SU-DHL-6 (cell line): ENCODE data around the gene TAGLN.

Source experiments
- H2AFZ ChIP-seq: fragments of 200-600 bp; sonication (generic); 2 replicates; pipeline ENCODE4 v1.6.1; 2014; ENCODE audit warnings: low read depth, mild to moderate bottlenecking, moderate library complexity, mixed read lengths, antibody characterized with exemption, low read length; ENCODE audit not compliant: severe bottlenecking
- H3F3A ChIP-seq: fragments of 200-600 bp; shearing (Covaris generic); 2 replicates; pipeline ENCODE4 v1.6.0; 2016; ENCODE audit warnings: antibody characterized with exemption, mild to moderate bottlenecking; ENCODE audit not compliant: insufficient read depth
- H3K27ac ChIP-seq: fragments of 200-600 bp; sonication (generic); 2 replicates; pipeline ENCODE4 v1.5.1; 2016; ENCODE audit warnings: low read depth, mild to moderate bottlenecking, low read length, moderate library complexity, mixed read lengths
- H3K27me3 ChIP-seq: fragments of 200-600 bp; sonication (generic), shearing (Covaris generic); 2 replicates; pipeline ENCODE4 v1.6.0; 2014; ENCODE audit warnings: mild to moderate bottlenecking, low read length
- H3K36me3 ChIP-seq: fragments of 200-600 bp; sonication (generic); 2 replicates; pipeline ENCODE4 v1.6.1; 2014; ENCODE audit warnings: mild to moderate bottlenecking, low read length, mixed read lengths
- H3K4me2 ChIP-seq: fragments of 300-600, 200-600 bp; shearing (Covaris generic), sonication (generic); 2 replicates; pipeline ENCODE4 v1.6.0; 2014; ENCODE audit warnings: low read length, low read depth, mild to moderate bottlenecking; ENCODE audit not compliant: poor library complexity, severe bottlenecking
- H3K4me3 ChIP-seq: fragments of 200-600 bp; sonication (generic); 2 replicates; pipeline ENCODE4 v1.5.1; 2014; ENCODE audit warnings: antibody characterized with exemption, low read length, mild to moderate bottlenecking, mixed read lengths; ENCODE audit not compliant: insufficient read depth, poor library complexity, severe bottlenecking
- H3K79me2 ChIP-seq: fragments of 200-600 bp; sonication (generic); 2 replicates; pipeline ENCODE4 v1.6.1; 2014; ENCODE audit warnings: mild to moderate bottlenecking, low read length, moderate library complexity; ENCODE audit not compliant: insufficient read depth
- H3K9ac ChIP-seq: fragments of 200-600 bp; sonication (generic); 2 replicates; pipeline ENCODE4 v1.7.0; 2014; ENCODE audit warnings: mild to moderate bottlenecking, low read length
- H3K9me2 ChIP-seq: fragments of 200-600 bp; sonication (generic); replicated peaks from 2 replicates; pipeline ENCODE4 v1.6.1; 2014; ENCODE audit warnings: low read length; ENCODE audit not compliant: insufficient read depth
- H3K9me3 ChIP-seq: fragments of 200-600 bp; sonication (generic); 2 replicates; pipeline ENCODE4 v1.6.1; 2014; ENCODE audit warnings: low read length, mixed read lengths; ENCODE audit not compliant: insufficient read depth
- H4K20me1 ChIP-seq: fragments of 200-600 bp; sonication (generic); 2 replicates; pipeline ENCODE4 v1.6.1; 2014; ENCODE audit warnings: low read depth, mild to moderate bottlenecking, antibody characterized with exemption, low read length, moderate library complexity, mixed read lengths
- CTCF ChIP-seq: fragments of 200-600 bp; sonication (generic); IDR thresholded peaks from one replicate; pipeline ENCODE4 v1.5.1; 2017; ENCODE audit warnings: antibody characterized with exemption, mild to moderate bottlenecking, low read length, moderate library complexity; ENCODE audit not compliant: insufficient read depth, poor library complexity, severe bottlenecking
- EZH2phosphoT487 ChIP-seq: fragments of 200-600 bp; sonication (generic), shearing (Covaris generic); conservative IDR thresholded peaks from 2 replicates; pipeline ENCODE4 v1.6.1; 2018; ENCODE audit warnings: mild to moderate bottlenecking, antibody characterized with exemption, low read length, moderate library complexity, mixed read lengths

TAGLN gene

DNA sequence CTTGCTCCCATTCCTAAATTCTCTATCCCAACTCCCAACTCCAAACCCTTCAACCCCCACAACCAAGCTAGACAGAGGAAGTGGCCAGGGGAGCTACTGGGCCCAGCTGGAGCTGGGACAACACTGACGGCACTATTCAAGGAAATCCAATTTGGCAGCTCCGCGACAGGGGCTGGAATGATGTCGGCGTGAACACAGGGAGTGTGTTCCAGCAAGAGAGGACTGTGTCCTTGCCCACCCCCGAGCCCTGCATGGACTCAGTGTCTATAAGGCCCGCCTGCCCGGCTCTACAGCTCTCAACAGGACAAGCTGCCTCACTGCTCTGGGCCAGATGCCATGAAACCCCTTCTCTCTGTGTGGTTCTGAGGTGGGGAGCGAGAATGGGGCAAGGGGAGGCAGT, 21.4 kb downstream of the TAGLN start:
- H2AFZ ChIP-seq: no peak overlapping the region
- H3K36me3 ChIP-seq: no peaks in the 10 kb centered on the region
- no peak overlapping the region for H3K4me3 ChIP-seq
- no peaks in the 10 kb centered on the region for H3K9me3 ChIP-seq
- H3K9ac ChIP-seq: no peak overlapping the region
- no peak overlapping the region for H3K4me2 ChIP-seq
- no peaks in the 10 kb centered on the region for H4K20me1 ChIP-seq
- no peaks in the 10 kb centered on the region for H3F3A ChIP-seq
- H3K9me2 ChIP-seq: no peaks in the 10 kb centered on the region
- H3K27ac ChIP-seq: no peak overlapping the region
- TF ChIP-seq CTCF (no peak), EZH2phosphoT487 (no peak)
- H3K79me2 ChIP-seq: no peaks in the 10 kb centered on the region
- no peaks in the 10 kb centered on the region for H3K27me3 ChIP-seq

DNA sequence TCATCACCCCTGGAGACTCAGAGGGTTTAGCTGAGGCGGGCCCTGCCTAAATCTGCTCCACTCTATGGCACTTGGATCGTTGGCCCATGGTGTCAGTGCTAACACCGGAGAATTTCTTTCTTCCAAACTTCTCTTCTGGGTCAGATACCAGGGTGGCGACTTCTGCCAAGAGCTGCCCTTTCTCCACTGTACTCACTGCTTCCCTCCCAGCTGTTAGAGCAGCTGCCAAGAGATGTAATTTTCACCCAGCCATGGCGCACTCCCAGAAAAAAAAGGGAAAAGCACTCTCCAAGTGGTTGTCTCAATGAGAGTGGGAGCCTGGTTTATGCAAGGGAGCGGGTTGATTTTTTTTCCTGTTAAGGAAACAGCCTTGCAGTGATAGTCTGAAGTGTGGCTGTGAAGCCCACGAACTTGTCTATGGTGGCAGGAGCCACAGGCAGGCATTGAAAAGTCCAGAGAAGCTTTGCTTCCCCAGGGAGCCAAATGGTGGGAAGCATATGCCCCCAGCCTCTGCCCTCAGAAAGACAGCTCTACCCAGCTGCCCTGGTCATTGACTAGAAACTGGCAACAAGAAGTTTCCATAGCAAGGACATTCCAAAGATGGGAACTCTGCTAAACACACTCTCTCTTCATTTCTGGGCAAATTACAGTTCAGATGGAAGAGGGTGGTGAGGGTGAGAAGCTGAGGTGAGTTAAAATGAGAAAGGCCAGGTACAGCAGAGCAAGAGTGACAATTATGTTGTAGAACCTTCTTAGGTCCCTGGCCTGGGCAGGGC, 22.0 kb downstream of the TAGLN start:
- H3K36me3 ChIP-seq: no peaks in the 10 kb centered on the region

DNA sequence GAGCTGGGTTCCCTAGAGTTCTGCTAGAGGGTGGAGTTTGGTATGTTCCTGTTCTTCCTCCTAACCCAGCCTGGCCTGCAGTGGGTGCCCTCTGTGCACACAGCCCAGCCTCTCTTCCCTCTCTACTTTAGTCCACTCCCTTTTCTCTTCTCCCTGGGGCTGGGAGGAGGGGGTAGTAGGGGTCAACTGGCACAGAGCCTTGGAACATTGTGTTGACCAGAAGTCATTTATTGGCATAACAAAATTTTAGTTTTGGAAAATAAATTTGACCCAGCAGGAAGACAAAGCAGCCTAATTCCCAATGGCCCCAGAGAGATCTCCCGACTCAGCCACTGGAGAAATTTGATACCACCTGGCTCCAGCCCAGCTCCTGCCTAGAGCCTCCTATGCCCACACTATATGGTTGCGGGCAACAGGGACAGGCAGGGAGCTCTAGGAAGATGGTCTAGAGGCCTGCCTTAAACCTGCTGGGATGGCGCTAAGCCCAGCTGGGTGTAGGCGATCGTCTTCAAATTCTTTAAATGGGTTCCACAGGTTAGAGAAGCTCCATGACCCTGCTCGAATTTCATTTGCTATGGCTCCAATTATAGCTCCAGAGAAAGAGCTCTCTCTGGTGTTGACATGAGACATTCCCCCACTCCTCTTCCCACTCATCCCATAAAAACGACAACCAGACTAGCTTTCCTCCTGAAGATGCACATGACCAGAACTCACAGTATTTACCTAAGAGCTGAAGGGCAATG, 22.8 kb downstream of the TAGLN start:
- no peak overlapping the region for H2AFZ ChIP-seq
- TF ChIP-seq EZH2phosphoT487 (no peak), CTCF (no peak)
- no peak overlapping the region for H3K27ac ChIP-seq
- H3K9me2 ChIP-seq: no peaks in the 10 kb centered on the region
- no peak overlapping the region for H3K4me2 ChIP-seq
- H3K79me2 ChIP-seq: no peaks in the 10 kb centered on the region
- no peaks in the 10 kb centered on the region for H3K9me3 ChIP-seq
- H4K20me1 ChIP-seq: no peaks in the 10 kb centered on the region
- H3K27me3 ChIP-seq: no peaks in the 10 kb centered on the region
- no peak overlapping the region for H3K4me3 ChIP-seq
- H3F3A ChIP-seq: no peaks in the 10 kb centered on the region
- no peaks in the 10 kb centered on the region for H3K36me3 ChIP-seq
- H3K9ac ChIP-seq: no peak overlapping the region

More for the DNA sequence above, 22.0 kb downstream of the TAGLN start:
- no peaks in the 10 kb centered on the region for H3K9me3 ChIP-seq
- H2AFZ ChIP-seq: no peak overlapping the region
- no peak overlapping the region for H3K9ac ChIP-seq
- no peaks in the 10 kb centered on the region for H3K9me2 ChIP-seq
- H3K27me3 ChIP-seq: no peaks in the 10 kb centered on the region
- H3F3A ChIP-seq: no peaks in the 10 kb centered on the region
- H3K27ac ChIP-seq: no peak overlapping the region
- no peaks in the 10 kb centered on the region for H3K79me2 ChIP-seq
- no peaks in the 10 kb centered on the region for H4K20me1 ChIP-seq
- TF ChIP-seq EZH2phosphoT487: no peak
- no peak for TF ChIP-seq CTCF
- H3K4me2 ChIP-seq: no peak overlapping the region
- H3K4me3 ChIP-seq: no peak overlapping the region
